Upper lobe of right lung (tissue), 1 donor: ENCODE data around the gene TXNL4A. TPM values are rescaled to one million over a fixed set of nuclear protein-coding genes. Genes with fewer than 3 reads are reported as not detected.

ENCODE experiments used
- ATAC-seq: fragments of 200-7000 bp; cut with Tn5 transposase; one replicate; pipeline ENCODE4 v1.9.1; 2020; ENCODE audit warnings: mild to moderate bottlenecking, moderate library complexity
- DNase-seq: peaks from one replicate; pipeline ENCODE4 v3.0.0-alpha.2; 2020
- H3K27ac ChIP-seq: fragments of 200-600 bp; one replicate; pipeline ENCODE4 v1.8.0; 2022
- H3K27me3 ChIP-seq: fragments of 200-600 bp; one replicate; pipeline ENCODE4 v1.8.0; 2022; ENCODE audit warnings: mild to moderate bottlenecking
- H3K36me3 ChIP-seq: fragments of 200-600 bp; one replicate; pipeline ENCODE4 v1.8.0; 2022
- H3K4me1 ChIP-seq: fragments of 200-600 bp; one replicate; pipeline ENCODE4 v1.8.0; 2022
- H3K4me3 ChIP-seq: fragments of 200-600 bp; one replicate; pipeline ENCODE4 v1.8.0; 2022; ENCODE audit warnings: mild to moderate bottlenecking
- H3K9me3 ChIP-seq: fragments of 200-600 bp; one replicate; pipeline ENCODE4 v1.8.0; 2022
- CTCF ChIP-seq: fragments of 200-600 bp; IDR thresholded peaks from one replicate; pipeline ENCODE4 v1.8.0; 2022; ENCODE audit warnings: antibody characterized with exemption
- intact Hi-C: fragments of 100-400 bp; cut with DNase I; formaldehyde crosslinking; loops from one replicate; pipeline ENCODE4 v1.11.0; 2022
- total RNA-seq: library from RNA; stranded (reverse); fragmentation: NEBNext Ultra II Directional; extraction: Animal tissue kit (Norgen Biotek cat#: 25700); gene quantifications from one replicate; pipeline ENCODE4 v1.2.1, GENCODE V29; 2021
- donor health status: DM: no; HTN: yes; CAD: no; lungs with severe emphysema.

The TXNL4A gene
- total RNA-seq, 1 donor from 2014 or later = 80.7 TPM

GRCh38 chr18:79921984-79922965 lies 66.1 kb downstream of the TXNL4A start:
- no peak for ATAC-seq
- peaks cover 20% of the 10 kb centered on the region for H3K36me3 ChIP-seq
- H3K27ac ChIP-seq = no peak overlapping the region
- DNase-seq = no peak
- intact Hi-C loops = no loop called here
- TF ChIP-seq CTCF = no peak
- no peak overlapping the region for H3K4me3 ChIP-seq
- no peaks in the 10 kb centered on the region for H3K9me3 ChIP-seq
- no peaks in the 10 kb centered on the region for H3K27me3 ChIP-seq
- no peaks in the 10 kb centered on the region for H3K4me1 ChIP-seq

Other genes starting within 250 kb of the TXNL4A start
- 0.46 TPM for gene KCNG2, start 190.6 kb downstream of the TXNL4A start, total RNA-seq
- gene SLC66A2, start 36.9 kb downstream of the TXNL4A start, total RNA-seq = 59.5 TPM
- gene HSBP1L1, start 23.9 kb downstream of the TXNL4A start, total RNA-seq = 48.7 TPM
- 18.0 TPM for gene RBFA, start 45.9 kb upstream of the TXNL4A start, total RNA-seq
- 14.2 TPM for gene ADNP2, start 120.7 kb upstream of the TXNL4A start, total RNA-seq